Measurements from ENCODE around the gene XRN2. TPM values are rescaled to one million over a fixed set of nuclear protein-coding genes. Genes with fewer than 3 reads are reported as not detected.

XRN2 gene
- total and polyA plus RNA-seq, 12 donors: 12.9 to 89.6 (median 65.5) TPM

DNA sequence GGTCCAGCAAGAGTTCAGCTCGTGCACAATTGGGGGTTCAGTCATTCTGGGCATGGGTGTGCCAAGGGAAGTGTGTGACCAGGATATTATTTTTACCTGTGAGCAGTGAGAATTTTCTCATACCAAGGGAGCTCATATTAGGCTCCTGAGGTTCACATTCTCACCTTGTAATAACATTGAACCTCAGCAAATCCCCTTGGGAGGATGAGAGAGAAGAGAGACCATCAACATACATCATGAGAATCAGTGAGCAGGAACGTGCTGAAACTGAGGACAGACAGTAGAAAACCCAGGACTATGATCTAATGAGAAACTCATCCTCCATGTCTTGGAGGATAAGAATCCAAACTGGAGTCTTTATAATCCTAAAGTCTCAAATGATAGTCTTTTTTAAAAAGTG, 33.4 kb upstream of the XRN2 start:
- no peaks in the 10 kb centered on the region for H3K27me3 ChIP-seq
- intact Hi-C loops (cut with DNase I): no loop called here
- H3K36me3 ChIP-seq (replicated peaks in 1 of 2): no peaks in the 10 kb centered on the region
- 36 to 57% (median 55%) methylated on average over 2 of the region's 2 CpGs for WGBS, 4 donors
- H3K9me3 ChIP-seq (replicated peaks in 1 of 3): no peaks in the 10 kb centered on the region
- H3K27ac ChIP-seq: no peak overlapping the region
- TF ChIP-seq POLR2A (IDR thresholded peaks at IDR 0.05): no peak
- TF ChIP-seq, protein P1, sequence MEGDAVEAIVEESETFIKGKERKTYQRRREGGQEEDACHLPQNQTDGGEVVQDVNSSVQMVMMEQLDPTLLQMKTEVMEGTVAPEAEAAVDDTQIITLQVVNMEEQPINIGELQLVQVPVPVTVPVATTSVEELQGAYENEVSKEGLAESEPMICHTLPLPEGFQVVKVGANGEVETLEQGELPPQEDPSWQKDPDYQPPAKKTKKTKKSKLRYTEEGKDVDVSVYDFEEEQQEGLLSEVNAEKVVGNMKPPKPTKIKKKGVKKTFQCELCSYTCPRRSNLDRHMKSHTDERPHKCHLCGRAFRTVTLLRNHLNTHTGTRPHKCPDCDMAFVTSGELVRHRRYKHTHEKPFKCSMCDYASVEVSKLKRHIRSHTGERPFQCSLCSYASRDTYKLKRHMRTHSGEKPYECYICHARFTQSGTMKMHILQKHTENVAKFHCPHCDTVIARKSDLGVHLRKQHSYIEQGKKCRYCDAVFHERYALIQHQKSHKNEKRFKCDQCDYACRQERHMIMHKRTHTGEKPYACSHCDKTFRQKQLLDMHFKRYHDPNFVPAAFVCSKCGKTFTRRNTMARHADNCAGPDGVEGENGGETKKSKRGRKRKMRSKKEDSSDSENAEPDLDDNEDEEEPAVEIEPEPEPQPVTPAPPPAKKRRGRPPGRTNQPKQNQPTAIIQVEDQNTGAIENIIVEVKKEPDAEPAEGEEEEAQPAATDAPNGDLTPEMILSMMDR (IDR thresholded peaks at IDR 0.05): no peak
- H3K4me3 ChIP-seq: no peak overlapping the region
- no peak for DNase-seq
- H3K4me1 ChIP-seq (replicated peaks in 1 of 2): no peaks in the 10 kb centered on the region

DNA sequence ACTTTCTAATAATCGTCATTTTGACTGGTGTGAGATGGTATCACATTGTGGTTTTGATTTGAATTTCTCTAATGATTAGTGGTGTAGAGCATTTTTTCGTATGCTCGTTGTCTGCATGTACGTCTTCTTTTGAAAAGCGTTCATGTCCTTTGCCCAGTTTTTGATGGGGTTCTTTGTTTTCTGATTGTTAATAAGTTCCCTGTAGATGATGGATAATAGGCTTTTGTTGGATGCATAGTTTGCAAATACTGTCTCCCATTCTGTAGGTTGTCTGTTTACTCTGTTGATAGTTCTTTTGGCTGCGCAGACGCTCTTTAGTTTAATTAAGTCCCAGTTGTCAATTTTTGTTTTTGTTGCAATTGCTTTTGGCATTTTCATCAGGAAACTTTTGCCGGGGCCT, 32.3 kb upstream of the XRN2 start:
- no peak overlapping the region for H3K27ac ChIP-seq
- WGBS, 4 donors: 79 to 86% (median 82%) methylated on average over 8 of the region's 8 CpGs
- H3K27me3 ChIP-seq: no peaks in the 10 kb centered on the region
- intact Hi-C loops (cut with DNase I): no loop called here
- H3K36me3 ChIP-seq (replicated peaks in 1 of 2): no peaks in the 10 kb centered on the region
- TF ChIP-seq, protein P1 (IDR thresholded peaks at IDR 0.05): no peak
- no peak for TF ChIP-seq POLR2A (IDR thresholded peaks at IDR 0.05)
- H3K4me1 ChIP-seq (replicated peaks in 1 of 2): no peaks in the 10 kb centered on the region
- DNase-seq: no peak
- H3K9me3 ChIP-seq (replicated peaks in 1 of 3): no peaks in the 10 kb centered on the region
- no peak overlapping the region for H3K4me3 ChIP-seq

- TF ChIP-seq, protein P1 (IDR thresholded peaks at IDR 0.05): no peak
- TF ChIP-seq POLR2A (IDR thresholded peaks at IDR 0.05): no peak
- no peak overlapping the region for H3K27ac ChIP-seq
- H3K9me3 ChIP-seq (replicated peaks in 1 of 3): no peaks in the 10 kb centered on the region
- DNase-seq: no peak
- H3K27me3 ChIP-seq: no peaks in the 10 kb centered on the region
- H3K36me3 ChIP-seq (replicated peaks in 1 of 2): no peaks in the 10 kb centered on the region
- intact Hi-C loops (cut with DNase I): no loop called here
- no peak overlapping the region for H3K4me3 ChIP-seq
- H3K4me1 ChIP-seq (replicated peaks in 1 of 2): no peaks in the 10 kb centered on the region
Measured at GRCh38 chr20:21272279-21272678, 30.9 kb upstream of the XRN2 start.

GRCh38 chr20:21272679-21273078, 30.5 kb upstream of the XRN2 start:
- DNase-seq: no peak
- 49 to 81% (median 72%) methylated on average over 3 of the region's 3 CpGs for WGBS, 4 donors
- H3K36me3 ChIP-seq (replicated peaks in 1 of 2): no peaks in the 10 kb centered on the region

More at GRCh38 chr20:21272679-21273078, 30.5 kb upstream of the XRN2 start:
- intact Hi-C loops (cut with DNase I): no loop called here
- TF ChIP-seq, protein P1 (IDR thresholded peaks at IDR 0.05): no peak
- no peak for TF ChIP-seq POLR2A (IDR thresholded peaks at IDR 0.05)
- Histone ChIP-seq H3K9me3 (replicated peaks in 1 of 3) (no peaks in the 10 kb centered on the region), H3K4me1 (replicated peaks in 1 of 2) (no peaks in the 10 kb centered on the region), H3K27me3 (no peaks in the 10 kb centered on the region), H3K27ac (no peak overlapping the region), H3K4me3 (no peak overlapping the region)

Data from adrenal gland (tissue), 12 donors.